Measurements from ENCODE around the gene CD248. TPM values are rescaled to one million over a fixed set of nuclear protein-coding genes. Genes with fewer than 3 reads are reported as not detected.

The CD248 gene
- total RNA-seq, 1 donor from 2014 or later = 0.09 TPM

DNA sequence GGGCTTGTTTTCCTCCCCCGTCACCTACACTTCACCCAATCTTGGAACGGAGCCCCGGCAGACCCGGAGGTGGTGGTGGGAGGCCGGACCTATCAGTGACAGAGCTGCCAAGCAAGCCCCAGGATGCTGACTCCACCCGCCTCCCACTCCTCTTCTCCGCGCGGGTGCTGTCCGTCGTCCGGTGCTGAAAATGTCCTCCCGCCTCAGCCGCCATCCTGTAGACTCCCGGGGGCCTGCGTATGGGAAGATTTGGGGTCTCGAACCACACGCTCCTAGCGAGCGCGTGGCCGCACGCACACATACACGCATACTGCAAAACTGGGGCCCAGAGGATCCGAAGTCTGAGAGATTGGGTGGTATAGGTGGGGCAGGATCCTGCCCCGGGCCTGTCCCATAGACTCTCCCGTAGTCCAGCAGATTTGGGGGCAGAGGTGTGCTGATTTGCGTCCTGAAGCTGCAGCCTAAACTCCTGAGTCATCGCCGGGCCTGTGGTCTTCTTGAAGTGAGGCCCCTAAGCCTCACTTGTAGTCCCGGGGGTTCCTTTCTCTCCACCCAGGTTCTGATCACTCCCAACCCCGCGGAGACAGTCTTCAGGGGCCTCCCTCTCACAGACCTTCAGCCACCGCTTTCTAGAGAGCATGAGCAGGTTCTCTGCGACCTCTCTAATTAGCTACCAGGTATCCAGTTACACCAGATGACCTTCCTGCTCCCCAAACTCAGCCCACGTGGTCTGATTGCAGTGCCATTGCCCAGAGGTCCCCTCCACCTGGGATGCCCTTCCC is 27.1 kb downstream of the CD248 start:
- intact Hi-C loops (cut with micrococcal nuclease) = loop anchor here (1.0 to 10.0 kb wide), 4 partner anchors 21 to 575 kb away; partner anchors contain the start of genes BRMS1, KAT5 and RAB1B

- intact Hi-C loops (cut with micrococcal nuclease) = loop anchor here (1.0 to 10.0 kb wide), 4 partner anchors 21 to 574 kb away; partner anchors contain the start of genes BRMS1, KAT5 and RAB1B
These were observed 27.9 kb downstream of the CD248 start, which contains the start of gene YIF1A for GRCh38 chr11:66288671-66289547. YIF1A (minus strand) TSS chr11:66289143; CDS start chr11:66288985, 158 bp downstream.

- intact Hi-C loops (cut with micrococcal nuclease) = loop anchor here (2.0 to 10.0 kb wide), 2 partner anchors 57 to 573 kb away; partner anchors contain the start of genes BRMS1 and KAT5
These were observed 28.8 kb downstream of the CD248 start for GRCh38 chr11:66287889-66288670.

DNA sequence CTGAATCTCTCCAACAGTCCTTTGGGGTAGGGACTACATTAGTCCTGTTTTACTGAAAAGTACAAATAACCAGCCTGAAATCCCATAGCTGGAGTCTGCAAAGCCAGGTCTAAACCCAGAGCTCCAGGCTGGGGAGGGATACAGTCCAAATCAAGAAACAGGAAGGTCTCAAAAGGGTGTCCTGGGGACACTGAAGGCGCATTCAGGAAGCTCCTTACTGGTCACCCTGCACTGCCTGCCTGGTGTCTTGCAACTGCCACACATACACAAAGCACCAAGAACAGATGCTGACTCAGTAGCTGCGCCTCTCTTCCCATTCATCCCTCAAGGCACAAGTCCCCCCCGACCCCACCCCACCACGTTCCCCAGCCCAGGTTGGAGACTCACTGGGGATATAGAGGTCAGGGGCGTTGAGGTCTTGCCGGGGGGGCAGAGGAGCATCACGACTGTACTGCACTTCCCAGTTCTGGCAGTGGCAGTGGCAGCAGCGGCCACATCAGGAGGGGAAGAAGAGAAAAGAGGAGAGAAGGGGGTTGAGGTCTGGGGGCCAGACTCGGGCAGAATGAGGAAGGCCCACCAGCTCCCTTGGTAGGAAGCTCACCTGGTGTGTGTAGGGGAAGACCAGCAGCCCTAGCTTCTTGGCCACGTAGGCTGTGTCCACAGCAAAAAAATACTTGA is 29.5 kb downstream of the CD248 start:
- intact Hi-C loops (cut with micrococcal nuclease) = loop anchor here (10.0 kb wide), 1 partner anchor 573 kb away; the partner anchor contains the start of gene KAT5

DNA sequence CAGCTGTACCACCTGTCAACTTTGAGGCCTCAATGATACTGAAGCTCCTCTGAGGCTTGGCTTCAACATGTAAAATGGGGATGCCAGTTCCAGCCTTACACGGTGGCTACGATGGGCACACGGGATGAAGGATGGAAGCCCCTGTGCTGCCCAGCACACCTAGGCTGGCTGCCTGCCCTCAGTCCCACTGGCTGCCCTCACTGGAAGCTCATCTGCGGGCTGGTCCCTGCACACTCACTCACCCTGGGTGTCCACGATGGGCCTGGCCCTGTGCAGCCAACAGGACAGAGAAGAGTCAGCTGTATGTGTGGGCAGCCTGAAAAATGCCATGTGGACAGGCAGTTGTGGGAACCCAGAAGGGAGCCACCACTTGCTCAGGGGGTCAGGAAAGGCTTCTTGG is 30.1 kb downstream of the CD248 start:
- intact Hi-C loops (cut with micrococcal nuclease) = loop anchor here (10.0 kb wide), 1 partner anchor 572 kb away; the partner anchor contains the start of gene KAT5

DNA sequence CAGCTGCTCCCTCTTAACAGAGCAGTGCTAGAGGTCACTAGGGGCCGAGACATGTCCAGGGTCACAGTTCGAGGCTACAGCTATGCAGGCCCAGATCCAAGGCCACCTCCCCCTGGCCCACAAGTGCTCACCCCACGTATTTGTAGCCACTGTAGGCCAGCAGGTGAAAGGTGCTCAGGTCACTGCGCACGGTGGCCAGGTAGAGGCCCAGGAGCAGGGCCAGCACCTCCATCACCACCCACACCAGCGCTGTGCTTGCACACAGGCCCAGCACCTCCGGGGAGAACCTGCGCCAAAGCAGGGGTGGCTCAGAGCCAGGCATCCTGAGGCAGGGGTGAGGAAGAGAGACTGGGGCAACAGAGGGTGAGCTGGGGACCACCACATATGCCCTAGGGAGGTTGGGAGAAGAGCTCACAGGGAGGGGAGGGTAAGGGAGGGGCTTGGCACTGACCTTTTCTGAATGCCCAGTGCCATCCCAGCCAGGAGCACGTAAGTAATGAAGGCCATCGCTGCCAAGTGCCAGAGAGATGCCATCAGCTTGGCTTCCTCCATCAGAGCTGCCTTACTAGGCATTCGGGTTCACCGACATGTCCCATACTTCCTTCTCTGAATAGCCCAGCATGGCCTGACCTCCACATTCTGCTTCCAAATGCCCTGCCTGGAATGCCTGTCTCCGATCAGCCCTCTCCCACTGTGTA is 31.4 kb downstream of the CD248 start:
- intact Hi-C loops (cut with micrococcal nuclease) = loop anchor here (10.0 kb wide), 1 partner anchor 571 kb away; the partner anchor contains the start of gene KAT5

GRCh38 chr11:66284526-66285078 is 32.2 kb downstream of the CD248 start:
- intact Hi-C loops (cut with micrococcal nuclease) = loop anchor here (10.0 kb wide), 1 partner anchor 570 kb away; the partner anchor contains the start of gene KAT5

DNA sequence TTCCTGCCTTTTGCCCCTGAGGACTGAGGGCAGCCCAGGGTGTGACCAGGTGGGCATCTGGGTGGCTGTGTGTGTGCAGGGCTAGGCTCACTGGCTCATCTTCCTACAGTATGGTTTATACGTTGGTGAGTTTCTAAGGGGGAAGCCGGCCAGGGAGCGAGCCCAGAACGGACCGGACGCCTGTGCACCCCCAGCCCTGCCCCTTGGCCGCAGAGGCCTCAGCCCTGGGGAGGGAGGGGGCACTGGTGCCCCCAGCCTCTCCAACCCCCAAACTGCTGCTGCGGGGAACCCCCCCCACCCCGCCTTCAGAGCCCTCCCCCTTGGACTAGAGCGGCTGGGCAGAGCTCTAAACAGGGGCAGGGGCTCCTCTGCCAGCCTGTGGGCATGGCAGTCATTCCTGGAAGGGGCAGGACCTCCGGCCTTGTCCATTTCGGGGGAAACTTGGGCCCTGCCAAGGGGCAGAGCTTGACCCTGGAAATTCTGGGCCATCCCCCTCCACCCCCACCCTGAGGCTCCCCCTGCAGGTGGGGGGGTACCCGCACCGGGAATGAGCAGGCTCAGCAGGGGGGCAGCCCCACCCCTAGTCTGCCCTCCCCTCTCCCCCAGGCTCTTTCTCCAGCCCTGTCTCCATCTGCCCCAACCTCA is 33.3 kb downstream of the CD248 start:
- intact Hi-C loops (cut with micrococcal nuclease) = loop anchor here (10.0 kb wide), 1 partner anchor 569 kb away; the partner anchor contains the start of gene KAT5

GRCh38 chr11:66282468-66283455 is 34.1 kb downstream of the CD248 start:
- intact Hi-C loops (cut with micrococcal nuclease) = loop anchor here (1.0 to 10.0 kb wide), 3 partner anchors 14 to 568 kb away; partner anchors contain the start of genes KAT5 and RAB1B

- intact Hi-C loops (cut with micrococcal nuclease) = loop anchor here (1.0 to 10.0 kb wide), 3 partner anchors 14 to 567 kb away; partner anchors contain the start of genes KAT5 and RAB1B
These were observed 34.9 kb downstream of the CD248 start for GRCh38 chr11:66281776-66282467.

DNA sequence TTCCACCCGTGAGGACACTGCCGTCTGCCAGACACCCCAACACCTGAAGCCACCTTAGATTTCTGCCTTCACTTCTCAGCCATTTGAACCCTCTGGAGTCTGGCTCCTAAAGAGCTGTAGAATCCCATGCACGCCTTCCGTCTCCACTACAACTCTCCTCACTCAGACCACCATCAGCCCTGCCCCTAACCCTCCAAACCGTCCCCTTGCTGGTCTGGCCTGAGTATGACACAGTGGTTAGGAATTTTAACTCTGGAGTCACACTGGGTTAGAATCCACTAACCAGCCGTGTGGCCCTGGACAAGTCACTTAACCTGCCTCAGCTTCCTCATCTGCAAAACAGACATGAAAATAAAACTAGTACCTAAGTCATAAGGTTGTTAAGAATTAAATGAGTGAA is 35.8 kb downstream of the CD248 start:
- intact Hi-C loops (cut with micrococcal nuclease) = loop anchor here (10.0 kb wide), 1 partner anchor 566 kb away; the partner anchor contains the start of gene KAT5

GRCh38 chr11:66280428-66280827 is 36.4 kb downstream of the CD248 start:
- intact Hi-C loops (cut with micrococcal nuclease) = loop anchor here (10.0 kb wide), 1 partner anchor 566 kb away; the partner anchor contains the start of gene KAT5

- intact Hi-C loops (cut with micrococcal nuclease) = no loop called here
These were observed 37.6 kb downstream of the CD248 start for GRCh38 chr11:66279092-66279734.

GRCh38 chr11:66278363-66279091 is 38.3 kb downstream of the CD248 start:
- intact Hi-C loops (cut with micrococcal nuclease) = no loop called here

All from T-helper 2 cell treated with Interferon-gamma antibody and Interleukin-4, amounts not matched to agents 100 ng/mL and 5 ng/mL, for 36 hours (primary cell).